NCI-H1105 (cell line): ENCODE results near the gene WIPI1.
A peak's percentile ranks its signal among the peaks of the same experiment; 100 is the strongest.
"Not testable (repeated sequence)": the region's sequence is repeated elsewhere in the genome, so short reads cannot be mapped to it uniquely, and the experiment has no call there.

Experiments used
- DNase-seq: peaks from one replicate; lab custom pipeline; 2025; lab: John Stamatoyannopoulos, UW

The WIPI1 gene

DNA sequence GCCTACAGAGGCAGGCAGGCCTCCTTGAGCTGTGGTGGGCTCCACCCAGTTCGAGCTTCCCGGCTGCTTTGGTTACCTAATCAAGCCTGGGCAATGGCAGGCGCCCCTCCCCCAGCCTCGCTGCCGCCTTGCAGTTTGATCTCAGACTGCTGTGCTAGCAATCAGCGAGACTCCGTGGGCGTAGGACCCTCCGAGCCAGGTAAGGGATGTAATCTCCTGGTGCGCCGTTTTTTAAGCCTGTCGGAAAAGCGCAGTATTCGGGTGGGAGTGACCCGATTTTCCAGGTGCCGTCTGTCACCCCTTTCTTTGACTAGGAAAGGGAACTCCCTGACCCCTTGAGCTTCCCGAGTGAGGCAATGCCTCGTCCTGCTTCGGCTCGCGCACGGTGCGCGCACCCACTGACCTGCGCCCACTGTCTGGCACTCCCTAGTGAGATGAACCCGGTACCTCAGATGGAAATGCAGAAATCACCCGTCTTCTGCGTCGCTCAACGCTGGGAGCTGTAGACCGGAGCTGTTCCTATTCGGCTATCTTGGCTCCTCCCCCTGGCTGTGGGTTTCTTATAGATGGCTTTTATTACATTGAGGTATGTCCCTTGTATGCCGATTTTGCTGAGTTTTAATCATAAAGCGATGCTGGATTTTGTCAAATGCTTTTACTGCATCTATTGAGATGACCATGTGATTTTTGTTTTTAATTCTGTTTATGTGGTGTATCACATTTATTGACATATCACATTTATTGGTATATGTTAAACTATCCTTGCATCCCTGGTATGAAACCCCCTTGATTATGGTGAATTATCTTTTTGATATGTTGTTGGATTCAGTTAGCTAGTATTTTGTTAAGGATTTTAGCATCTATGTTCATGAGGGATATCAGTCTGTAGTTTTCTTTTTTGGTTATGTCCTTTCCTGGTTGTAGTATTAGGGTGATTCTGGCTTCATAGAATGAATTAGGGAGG lies 43.4 kb downstream of the WIPI1 start:
- DNase-seq = peak; percentile 7

DNA sequence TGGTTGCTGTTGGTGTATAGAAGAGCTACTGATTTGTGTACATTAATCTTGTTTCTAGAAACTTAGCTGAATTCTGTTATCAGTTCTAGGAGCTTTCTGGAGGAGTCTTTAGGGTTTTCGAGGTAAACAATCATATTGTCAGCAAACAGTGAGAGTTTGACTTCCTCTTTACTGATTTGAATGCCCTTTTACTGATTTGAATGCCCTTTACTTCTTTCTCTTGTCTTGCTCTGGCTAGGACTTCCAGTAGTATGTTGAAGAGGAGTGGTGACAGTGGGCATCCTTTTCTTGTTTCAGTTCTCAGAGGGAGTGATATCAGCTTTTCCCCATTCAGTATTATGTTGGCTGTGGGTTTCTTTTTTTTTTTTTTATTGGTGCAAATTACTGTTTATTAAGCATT lies 49.6 kb downstream of the WIPI1 start:
- not testable (repeated sequence) for DNase-seq

DNA sequence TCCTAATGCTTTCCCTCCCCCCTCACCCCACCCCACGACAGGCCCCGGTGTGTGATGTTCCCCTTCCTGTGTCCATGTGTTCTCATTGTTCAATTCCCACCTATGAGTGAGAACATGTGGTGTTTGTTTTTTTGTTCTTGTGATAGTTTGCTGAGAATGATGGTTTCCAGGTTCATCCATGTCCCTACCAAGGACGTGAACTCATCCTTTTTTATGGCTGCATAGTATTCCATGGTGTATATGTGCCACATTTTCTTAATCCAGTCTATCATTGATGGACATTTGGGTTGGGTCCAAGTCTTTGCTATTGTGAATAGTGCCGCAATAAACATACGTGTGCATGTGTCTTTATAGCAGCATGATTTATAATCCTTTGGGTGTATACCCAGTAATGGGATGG lies 53.5 kb downstream of the WIPI1 start:
- DNase-seq = not testable (repeated sequence)

DNA sequence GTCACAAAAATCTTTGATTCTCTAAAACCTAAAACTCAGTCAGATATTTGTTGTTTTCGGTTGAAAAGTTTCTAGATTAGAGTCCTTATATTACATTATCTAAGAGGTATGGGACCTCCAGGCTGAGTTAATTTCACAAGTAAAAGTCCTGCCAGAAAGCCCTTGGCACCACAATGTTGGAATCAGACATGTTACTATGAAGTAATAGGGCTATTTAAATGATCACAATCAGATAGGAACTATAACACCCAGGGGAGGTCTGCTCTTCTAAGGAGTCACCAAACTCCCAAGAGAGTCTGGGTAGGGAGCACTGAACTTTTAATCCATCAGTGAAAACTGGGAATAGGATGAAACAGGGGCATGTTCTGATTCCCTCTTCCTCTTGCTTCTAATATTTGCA lies 54.2 kb downstream of the WIPI1 start:
- no peak for DNase-seq

DNA sequence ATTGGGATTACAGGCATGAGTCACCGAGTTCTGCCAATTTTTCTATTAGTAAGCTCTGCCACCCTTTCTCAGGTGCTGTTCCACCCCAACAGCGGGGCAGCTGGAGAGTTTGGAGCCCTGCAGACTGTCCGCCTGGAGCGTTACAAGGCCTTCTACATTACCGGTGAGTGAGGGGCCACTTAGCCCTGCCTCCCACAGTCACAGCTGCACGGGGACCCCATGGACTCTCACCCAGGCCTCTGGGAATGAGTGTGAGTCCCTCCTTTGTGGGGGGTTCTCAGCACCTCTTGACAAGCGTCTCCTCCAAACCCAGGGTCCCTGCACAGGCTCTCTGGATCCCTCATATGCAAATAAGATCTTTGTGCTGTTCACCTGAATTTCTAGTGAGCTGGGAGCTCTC lies 56.0 kb downstream of the WIPI1 start:
- no peak for DNase-seq

DNA sequence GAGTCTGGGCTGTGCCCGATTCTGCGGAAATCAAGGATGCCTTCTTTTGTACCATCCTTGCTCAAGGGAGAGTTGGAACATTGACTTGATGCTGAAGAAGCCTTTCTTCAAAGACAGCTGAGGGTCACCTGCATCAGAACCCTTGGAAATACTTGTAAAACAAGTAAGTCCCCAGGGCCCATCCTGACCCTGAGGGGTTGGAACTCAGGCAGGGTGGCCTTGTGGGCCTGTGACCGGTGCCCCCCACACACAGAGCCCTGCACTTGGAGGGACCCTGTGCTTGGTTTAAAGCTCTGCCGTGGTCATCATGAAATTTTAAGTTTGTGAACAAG lies 56.9 kb downstream of the WIPI1 start:
- DNase-seq = no peak

DNA sequence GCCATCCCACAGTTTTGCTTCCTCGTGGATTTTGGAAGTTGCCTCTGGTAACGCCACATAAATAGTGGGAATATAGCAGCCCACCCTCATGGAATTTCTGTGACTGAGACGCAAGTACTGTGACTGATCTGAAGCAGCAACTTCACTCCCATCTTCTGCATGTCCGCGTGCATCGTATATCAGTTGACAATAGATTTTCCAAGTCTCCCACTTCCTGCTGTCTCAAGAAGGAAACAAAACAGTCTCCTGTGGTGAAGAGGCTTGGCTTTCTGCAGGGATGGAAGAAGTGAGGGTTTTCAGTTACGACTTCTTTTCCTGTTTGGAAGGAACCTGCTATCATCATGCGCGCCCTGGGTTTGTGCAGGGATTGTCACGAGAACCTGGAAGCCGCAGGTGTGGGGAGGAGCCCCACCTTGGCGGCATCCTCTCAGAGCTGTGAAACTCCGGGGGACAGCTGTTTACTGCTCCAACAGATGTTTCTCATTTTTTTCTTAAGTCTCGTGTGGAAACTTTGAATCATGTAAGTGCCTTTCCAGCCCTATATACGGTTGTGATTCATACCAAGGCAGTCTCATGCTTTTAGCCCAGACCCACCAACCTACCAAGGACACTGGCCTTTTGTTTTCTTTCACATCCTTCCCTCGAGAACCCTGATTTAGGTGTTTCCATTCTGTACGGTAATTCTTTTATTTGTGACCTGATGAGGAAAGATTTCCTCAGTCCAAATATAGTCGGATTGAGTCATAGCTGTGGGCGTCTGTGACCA lies 57.5 kb downstream of the WIPI1 start:
- DNase-seq = no peak

DNA sequence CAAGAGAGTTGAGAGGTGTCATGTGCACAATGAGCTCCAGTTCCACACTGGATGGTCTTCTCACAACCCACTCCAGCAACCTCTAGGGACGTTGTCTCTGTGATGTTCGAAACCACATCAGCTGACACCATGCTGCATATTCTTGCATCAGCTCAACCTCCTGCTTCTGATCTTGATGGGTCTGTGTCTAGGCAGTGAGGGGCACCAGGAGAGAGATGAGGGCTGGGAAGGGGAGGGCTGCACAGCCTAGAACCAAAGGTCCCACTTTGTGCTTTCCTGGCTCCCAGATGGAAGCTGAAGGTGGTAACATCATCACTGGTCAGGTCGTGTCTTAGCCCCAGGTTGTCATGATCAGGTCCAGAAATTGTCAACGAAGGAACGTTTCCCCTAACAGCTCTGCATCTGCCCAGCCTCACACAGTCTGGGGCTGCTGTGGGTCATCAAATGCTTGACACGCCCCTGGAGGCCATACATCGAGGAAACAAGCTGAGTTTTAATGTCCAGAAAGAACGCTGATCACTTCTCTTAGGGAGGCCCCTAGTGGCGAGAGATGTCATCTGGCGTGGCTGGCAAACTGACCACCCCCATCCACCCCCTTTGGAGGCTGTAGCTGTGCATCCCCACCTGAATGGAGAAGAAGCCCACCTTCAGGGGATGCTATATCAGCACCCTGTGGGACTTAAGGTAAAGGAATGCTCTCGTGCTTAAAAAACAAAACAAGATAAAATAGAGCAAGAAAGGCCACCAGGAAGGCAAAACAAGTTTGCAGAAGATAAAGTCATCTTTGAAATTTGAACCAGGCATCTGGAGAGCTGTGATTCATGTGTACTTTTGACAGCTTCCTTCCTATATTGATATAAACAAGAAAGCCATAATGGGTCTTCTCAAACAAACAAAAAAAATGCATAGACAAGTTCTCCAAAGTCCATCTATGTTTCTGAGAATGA lies 58.3 kb downstream of the WIPI1 start:
- no peak for DNase-seq

DNA sequence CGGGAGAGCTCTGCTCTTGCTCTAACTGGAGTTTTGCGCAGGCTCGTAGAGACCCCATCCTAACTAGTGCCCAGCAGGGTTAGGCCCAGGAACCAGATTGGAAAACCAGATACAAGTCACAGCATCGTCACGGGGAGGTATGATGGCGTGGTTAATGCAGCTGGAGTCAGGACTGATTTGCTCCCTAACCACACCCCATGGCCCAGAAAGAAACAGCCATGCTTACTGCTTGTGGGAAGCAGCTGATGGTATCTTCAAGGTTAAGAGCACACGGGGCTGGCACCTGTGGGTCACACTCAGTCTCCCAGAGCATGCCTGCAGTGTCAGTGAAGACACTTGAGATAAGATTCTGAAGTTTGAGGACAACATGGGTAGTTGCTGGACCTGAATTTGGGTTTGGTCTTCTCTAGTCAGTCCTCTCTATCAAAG lies 60.2 kb downstream of the WIPI1 start:
- DNase-seq = no peak

DNA sequence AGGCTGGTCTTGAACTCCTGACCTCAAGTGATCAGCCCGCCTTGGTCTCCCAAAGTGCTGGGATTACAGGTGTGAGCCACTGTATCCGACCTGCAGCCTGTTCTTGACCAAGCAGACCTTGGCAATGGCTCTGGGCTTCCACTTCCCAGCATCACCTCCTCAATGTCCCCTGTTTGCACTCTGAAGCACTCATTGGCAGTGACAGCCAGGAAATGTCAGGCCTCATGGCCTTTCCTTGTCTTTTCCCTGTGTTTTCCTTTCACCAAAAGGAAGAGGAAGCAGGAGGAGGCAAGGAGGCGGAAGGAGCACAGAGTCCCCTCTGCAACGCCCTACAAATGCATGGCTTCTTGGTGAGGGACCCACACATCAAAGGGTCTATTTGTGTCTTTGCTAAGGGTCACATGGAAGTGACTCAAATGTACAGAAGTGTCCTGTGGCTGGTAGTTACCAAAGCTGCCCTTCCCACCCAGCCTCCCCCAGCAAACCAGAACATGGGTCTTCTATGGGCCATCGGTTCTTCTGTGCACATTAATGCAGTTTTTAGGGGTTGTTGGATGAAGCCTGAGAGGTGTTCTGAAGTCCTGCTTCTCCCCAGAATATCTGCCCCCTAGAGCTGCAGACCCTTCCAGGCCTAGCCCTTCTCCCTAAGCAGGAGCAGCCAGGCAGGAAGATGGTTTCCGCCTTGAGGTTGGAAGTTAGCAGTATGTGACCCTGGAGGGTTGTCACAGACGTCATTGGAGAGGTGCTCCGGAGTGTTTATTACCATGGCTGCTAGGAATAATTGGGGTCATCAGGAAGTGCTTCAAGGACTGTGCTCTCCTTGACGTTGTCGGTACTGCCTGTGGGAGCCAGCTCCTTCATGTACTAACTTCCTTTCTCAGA lies 60.8 kb downstream of the WIPI1 start:
- DNase-seq = no peak

DNA sequence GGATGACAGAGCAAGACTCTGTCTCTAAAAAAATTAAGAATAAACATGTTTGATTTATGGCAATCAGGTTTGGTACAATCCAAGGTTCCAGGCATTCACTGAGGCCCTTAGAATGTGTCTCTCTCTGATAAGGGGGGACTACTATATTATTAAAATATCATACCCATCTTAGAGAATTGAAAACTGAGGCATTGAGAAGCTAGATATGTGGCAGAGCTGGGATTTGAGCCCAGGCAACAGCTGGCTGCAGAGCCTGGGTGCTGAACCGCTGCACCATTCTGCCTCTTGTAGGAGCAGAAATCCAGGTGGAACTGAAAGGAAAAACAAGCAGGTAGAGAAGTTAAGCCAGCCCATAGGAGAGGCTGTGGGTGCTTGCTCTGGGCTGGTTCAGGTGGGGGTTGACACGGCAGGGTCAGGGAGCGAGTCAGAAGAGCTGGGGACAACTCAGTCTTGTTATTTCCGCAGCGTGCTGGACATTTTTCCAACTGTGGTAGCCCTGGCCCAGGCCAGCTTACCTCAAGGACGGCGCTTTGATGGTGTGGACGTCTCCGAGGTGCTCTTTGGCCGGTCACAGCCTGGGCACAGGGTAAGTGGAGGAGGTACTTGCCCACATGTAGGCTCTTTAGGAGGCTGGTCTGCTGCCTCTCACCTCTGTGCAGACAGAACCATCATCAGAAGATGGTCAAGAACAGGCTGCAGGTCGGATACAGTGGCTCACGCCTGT lies 62.5 kb downstream of the WIPI1 start:
- DNase-seq = no peak

DNA sequence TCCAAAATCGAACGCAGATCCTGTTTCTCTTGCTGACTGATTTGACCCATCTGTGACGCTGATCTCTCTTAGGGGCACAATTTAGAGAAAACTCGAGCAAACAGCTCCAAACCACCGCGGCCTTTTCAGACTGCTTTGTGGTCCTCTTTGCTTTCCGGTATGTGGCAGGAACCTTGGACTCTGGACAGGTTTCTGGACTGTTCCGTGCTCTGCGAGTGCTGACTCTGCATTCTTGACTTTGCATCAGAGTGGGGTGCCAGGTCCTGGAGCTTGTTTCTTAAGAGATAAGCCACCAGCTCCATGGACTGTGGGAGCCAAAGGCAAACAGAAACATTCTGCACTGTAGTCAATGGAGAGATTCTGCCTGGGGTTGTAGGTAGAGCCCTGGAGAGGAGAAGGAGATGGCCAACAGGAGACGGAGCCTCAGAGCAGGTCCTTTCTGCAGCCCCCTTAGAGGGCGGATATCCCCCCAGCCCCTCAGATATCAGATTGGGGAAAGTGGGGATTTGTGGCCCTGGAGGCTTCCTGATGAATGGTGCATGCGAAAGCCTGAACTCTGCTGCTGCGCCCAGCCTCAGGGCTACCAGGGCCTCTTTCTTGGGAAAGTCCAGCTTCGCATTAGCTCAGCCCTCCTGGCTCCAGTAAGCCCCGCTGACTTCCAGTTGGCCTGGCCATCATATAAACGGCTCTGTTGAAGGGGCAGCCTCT lies 65.6 kb downstream of the WIPI1 start:
- DNase-seq = no peak

DNA sequence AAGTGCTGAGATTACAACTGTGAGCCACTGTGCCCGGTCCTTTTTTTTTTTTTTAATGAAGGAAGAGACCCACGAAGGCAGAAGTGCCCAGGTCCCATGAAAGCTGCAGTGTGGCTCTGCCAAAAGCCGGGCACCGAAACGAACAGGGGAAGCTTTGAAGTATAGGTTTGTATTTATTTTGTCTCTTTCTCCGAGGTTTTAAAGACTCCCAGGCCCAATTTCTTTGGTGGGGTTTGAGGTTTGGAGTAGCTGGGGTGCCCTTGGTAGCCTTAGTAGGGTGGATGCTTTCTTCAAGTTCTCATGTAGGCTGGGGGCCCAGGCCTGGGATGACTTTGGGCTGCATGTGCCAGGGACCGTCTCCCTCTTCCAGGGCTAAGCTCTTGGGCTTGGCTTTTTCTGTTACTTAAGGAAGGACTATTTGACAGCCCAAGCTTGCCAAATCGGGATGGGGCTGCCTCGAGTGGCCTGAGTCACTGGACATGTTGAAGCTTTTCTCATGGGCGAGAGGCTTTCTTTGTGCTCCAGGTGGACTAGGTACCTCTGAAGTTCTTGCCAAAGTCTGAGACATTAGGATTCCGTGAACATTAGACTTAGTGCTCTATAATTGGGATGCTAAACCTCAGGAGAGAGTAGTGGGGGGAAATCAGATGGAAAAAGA lies 66.3 kb downstream of the WIPI1 start:
- DNase-seq = no peak

DNA sequence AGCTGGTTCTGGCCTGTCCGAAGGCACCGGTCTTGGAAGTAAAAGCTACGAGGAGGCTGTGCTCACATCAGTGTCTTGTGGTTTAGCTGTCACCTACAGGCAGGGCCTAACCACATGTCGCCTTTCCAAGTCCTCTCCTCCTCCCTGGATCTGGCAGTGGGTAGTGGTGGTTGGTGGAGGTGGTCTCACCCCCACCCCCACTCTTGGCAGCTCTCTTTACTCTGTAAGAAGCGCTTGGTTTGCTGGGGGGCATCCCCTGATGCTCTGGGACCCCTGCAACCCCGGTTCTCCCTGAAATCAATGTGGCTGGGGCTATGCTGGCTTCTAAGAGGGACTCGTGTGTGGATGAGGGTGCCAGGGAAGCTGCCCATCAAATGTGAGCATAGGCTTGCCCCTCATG lies 68.3 kb downstream of the WIPI1 start:
- no peak for DNase-seq

DNA sequence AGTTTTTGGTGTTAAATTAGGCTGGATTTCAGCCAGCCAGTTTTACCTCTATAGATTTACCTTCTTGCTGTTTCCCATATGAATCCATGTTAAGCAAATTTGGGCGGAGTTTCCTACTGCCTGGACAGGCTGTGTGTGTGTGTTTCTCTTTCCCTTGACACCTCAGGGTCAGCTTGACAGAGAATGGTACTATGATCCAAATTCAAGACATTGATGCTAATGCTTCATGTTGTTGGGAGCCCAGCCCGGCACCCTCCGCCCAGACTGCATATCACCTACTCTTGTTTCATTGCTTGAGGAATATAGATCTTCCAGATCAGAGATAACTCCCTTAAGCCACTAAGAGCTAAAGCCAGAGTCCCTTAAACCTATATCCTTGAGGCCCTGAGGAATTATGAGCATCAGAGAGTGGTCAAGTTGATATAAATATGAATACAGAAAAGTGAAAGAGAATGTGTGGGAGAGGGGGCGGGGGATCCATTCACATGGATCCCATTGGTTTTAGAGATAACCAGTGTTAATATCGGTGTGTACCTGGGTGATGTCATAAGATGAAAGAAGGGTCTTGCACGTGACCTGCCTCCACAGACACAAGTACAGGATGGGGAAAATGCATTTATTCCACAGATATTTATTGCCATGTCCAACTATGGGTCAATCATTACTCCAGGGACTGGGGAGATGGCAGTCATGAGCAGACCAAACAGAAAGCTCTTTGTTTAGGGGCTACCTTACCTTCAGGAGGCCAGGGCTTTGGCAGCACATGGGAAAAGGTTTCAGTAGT lies 69.7 kb downstream of the WIPI1 start:
- DNase-seq = no peak

DNA sequence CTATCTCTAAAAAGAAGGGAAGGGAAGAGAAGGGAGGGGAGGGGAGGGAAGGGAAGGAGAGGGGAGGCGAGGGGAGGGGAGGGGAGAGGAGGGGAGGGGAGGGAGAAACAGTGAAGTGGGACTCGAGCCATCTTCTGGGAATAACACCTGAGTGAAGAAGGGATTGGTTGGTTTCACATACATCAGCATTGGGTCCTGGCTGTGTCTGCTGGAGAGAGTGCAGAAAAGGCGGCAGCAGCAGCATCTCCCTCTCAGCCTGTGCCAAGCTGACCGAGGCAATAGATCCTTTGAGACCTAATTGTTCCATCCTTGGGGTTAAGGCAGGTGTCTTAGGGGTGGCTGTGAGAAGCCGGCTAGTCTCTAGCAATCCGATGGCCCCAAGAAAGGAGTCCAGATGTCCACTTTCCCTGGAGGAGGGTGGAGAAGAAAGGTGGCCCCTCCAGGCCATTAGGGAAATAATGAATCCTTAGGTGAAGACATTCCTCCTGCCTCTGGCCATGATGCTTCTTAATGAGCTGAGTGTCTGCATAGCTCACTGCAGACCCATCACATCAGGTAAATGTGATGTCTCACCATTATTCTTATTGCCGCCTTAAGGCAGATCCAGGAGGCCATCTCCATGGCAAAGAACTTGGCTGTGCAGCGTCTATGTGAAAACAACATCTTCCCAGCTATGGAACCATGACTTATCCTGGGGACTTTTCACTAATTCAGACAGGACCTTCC lies 71.6 kb downstream of the WIPI1 start:
- DNase-seq = no peak

DNA sequence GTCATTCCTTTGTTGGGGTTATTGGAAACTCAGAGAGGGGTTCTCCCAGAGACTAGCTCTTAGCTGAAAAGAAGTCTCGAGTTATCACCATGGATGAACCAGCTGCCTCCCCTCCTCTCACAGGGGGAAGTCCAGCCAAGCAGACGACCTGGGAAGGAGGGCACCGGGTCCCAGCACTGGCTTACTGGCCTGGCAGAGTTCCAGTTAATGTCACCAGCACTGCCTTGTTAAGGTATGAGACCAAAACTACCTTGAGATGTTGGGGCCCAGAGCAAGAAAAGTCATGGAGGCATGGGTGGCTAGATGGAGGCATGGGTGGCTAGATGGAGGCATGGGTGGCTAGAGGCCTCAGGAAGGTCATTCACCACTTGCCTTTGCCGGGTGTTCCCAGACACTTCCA lies 72.4 kb downstream of the WIPI1 start:
- no peak for DNase-seq

DNA sequence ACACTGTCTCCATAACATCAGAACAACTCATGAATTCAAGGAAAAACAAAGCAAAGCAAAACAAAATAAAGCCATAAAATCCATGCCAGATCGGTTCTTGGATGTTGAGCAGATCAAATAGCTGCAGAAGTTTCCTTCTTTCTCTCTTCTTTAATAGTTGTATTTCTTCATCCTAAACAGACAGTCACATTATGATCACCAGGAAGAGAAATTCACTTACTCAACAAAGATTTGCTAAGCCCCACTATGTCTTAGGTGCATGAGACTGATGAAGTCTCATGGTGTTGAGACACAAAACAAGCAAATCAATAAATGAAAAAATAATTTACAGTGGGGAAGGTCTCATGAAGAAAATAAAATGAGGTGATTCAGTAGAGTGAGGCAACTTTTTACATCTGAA lies 72.8 kb downstream of the WIPI1 start:
- no peak for DNase-seq
